Astrocyte of the spinal cord (primary cell): Measurements from ENCODE around the gene PACS2.
"Not testable (repeated sequence)": the region's sequence is repeated elsewhere in the genome, so short reads cannot be mapped to it uniquely, and the experiment has no call there.

Experiments
- DNase-seq: peaks from one replicate; pipeline ENCODE4 v3.0.0; 2011; ENCODE audit warnings: low read depth, low spot score
- H3K4me3 ChIP-seq: 2 replicates; pipeline ENCODE4 v1.5.1; 2011; ENCODE audit warnings: low read depth, mild to moderate bottlenecking, low read length, moderate library complexity
- in situ Hi-C: cut with HindIII; loops from 2 replicates; pipeline ENCODE4 v1.10.0; 2017; ENCODE audit warnings: low sequenced_read_pairs
- TF ChIP-seq, protein P1 (sequence below): IDR thresholded peaks from 2 replicates; pipeline ENCODE4 v1.5.1; 2012; ENCODE audit warnings: low read depth, mild to moderate bottlenecking, low read length, inconsistent platforms

Gene PACS2

GRCh38 chr14:105282098-105282725 is 32.3 kb upstream of the PACS2 start:
- no peak overlapping the region for H3K4me3 ChIP-seq
- DNase-seq, result no peak
- in situ Hi-C loops, result no loop called here
- TF ChIP-seq, protein P1, sequence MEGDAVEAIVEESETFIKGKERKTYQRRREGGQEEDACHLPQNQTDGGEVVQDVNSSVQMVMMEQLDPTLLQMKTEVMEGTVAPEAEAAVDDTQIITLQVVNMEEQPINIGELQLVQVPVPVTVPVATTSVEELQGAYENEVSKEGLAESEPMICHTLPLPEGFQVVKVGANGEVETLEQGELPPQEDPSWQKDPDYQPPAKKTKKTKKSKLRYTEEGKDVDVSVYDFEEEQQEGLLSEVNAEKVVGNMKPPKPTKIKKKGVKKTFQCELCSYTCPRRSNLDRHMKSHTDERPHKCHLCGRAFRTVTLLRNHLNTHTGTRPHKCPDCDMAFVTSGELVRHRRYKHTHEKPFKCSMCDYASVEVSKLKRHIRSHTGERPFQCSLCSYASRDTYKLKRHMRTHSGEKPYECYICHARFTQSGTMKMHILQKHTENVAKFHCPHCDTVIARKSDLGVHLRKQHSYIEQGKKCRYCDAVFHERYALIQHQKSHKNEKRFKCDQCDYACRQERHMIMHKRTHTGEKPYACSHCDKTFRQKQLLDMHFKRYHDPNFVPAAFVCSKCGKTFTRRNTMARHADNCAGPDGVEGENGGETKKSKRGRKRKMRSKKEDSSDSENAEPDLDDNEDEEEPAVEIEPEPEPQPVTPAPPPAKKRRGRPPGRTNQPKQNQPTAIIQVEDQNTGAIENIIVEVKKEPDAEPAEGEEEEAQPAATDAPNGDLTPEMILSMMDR, result no peak

DNA sequence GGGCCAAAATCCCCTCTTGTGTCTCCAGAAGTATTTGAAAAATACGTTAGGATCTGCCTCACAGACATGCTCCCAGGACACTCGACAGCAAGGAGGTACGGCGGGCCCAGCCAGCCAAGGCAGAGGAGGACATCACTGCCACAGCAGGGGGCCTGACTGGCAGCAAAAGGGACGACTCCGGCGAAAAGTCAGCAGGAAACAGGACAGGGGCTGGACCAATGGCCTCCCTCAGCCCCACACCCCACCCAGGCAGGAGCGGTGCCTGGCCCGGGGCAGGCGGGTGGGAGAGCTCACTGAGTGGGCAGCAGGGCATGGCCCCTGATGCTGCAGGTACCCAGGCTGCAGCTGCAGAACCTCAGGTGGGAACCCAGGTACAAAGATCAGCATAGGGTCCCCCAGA is 31.5 kb upstream of the PACS2 start:
- in situ Hi-C loops, result no loop called here
- H3K4me3 ChIP-seq, result no peak overlapping the region
- DNase-seq, result no peak
- TF ChIP-seq, protein P1, result no peak

DNA sequence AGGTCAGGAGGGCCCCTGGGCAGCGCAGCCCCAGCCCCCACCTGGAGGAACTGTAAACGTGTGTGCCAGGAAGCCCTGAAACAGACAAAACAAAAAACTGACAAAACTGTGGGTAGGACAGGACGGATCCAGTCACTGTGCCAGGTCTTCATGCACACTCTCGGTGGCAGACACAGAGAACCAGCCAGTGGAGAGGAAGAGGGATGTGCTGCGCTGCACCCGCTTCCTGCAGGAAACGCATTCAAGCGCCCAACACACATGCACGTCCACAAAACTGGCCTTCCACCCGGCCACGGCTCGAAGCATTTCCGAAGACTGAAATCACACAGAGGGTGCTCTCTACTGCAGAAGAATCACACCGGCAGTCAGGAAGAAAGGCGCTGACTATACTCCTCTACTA is 30.6 kb upstream of the PACS2 start:
- H3K4me3 ChIP-seq, result no peak overlapping the region
- in situ Hi-C loops, result no loop called here
- DNase-seq, result no peak
- TF ChIP-seq, protein P1, result no peak

DNA sequence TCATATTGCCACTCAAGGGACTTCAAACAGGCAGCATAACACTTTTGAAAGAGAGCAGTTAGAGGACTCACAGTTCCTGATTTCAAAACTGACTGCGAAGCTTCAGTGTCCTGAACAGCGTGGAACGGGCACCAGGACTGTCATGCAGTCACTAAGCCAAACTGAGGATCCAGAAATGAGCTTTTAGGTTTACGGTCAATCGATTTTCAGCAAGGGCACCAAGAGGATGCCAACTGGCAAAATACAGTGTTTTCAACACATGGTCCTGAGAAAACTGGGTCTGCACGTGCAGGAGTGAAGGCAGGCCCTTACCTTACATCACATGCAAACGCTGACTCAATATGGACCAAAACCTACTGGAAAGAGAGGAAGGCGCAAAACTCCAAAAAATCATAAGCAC is 29.4 kb upstream of the PACS2 start:
- TF ChIP-seq, protein P1, result no peak
- DNase-seq, result no peak
- H3K4me3 ChIP-seq, result no peak overlapping the region
- in situ Hi-C loops, result no loop called here

- in situ Hi-C loops, result no loop called here
- TF ChIP-seq, protein P1, result no peak
- no peak overlapping the region for H3K4me3 ChIP-seq
- DNase-seq, result no peak
These were observed 27.8 kb upstream of the PACS2 start for GRCh38 chr14:105286759-105287144.

GRCh38 chr14:105287249-105288102 is 27.1 kb upstream of the PACS2 start:
- in situ Hi-C loops, result no loop called here

GRCh38 chr14:105288936-105289335 is 25.6 kb upstream of the PACS2 start:
- H3K4me3 ChIP-seq, DNase-seq, in situ Hi-C loops: not testable (repeated sequence)

More at GRCh38 chr14:105287249-105288102, 27.1 kb upstream of the PACS2 start:
- no peak overlapping the region for H3K4me3 ChIP-seq
- TF ChIP-seq, protein P1, result no peak
- DNase-seq, result no peak
